Panc1 (cell line): Measurements from ENCODE around the gene MARK2.

Experiments
- CTCF ChIP-seq: fragments of 450-650 bp; IDR thresholded peaks from 2 replicates; pipeline ENCODE4 v1.5.1; 2017; ENCODE audit warnings: mild to moderate bottlenecking
- TF ChIP-seq, protein P1 (sequence below), 2 experiments: IDR thresholded peaks; 2 replicates each; pipeline ENCODE4 v1.6.1; 2011 to 2012; ENCODE audit warnings: low read depth in 2 of 2, control low read depth in 1 of 2, low read length in 1 of 2, mild to moderate bottlenecking in 1 of 2, moderate library complexity in 1 of 2; ENCODE audit not compliant: insufficient read depth in 1 of 2

DNA sequence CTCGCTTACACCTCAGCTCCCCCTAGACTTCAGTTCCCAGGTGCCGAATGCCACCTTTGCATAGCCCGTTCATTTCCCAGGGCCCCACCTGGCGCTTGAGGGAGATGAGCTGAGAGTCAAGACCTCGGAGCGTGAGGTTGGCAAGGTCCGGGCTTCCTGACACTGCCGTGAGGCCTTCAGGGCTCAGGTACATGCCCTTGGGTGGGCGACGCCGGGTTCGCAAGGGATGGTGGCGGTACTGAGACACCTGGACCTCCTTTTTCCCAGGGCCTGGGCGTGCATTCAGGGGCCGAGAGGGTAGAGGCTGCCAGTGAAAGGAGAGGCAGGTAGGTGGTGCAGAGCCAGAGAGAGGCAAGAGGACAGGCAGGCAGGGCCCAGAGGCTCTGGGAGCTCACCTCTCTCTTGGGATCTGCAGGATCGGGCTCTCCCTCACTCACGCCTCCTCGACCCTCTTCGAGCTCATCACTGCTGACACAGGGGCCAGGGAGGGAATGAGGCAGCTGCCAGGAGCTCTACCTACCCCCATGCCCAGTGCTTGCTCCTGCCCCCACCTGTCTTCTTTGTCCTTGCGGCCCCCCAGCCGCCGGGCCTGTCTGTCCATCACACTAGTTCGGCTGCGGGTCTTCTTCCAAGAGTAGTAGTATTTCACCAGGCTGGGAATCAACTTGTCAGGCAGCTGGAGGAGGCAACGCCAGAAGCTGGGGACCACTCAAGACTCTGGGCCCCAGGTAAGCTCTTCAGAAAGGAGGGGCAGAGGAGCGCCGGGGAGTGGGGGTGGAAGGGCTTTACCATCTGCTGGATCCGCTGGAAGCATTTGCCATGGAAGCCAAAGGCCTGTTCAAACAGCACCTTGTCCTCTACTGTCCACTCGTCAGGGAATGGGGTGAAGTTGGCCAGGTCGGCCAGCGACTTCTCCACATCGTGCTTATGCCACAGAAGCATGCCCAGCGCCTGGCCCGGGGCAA is 75.2 kb downstream of the MARK2 start:
- no peak for TF ChIP-seq CTCF
- TF ChIP-seq, protein P1, sequence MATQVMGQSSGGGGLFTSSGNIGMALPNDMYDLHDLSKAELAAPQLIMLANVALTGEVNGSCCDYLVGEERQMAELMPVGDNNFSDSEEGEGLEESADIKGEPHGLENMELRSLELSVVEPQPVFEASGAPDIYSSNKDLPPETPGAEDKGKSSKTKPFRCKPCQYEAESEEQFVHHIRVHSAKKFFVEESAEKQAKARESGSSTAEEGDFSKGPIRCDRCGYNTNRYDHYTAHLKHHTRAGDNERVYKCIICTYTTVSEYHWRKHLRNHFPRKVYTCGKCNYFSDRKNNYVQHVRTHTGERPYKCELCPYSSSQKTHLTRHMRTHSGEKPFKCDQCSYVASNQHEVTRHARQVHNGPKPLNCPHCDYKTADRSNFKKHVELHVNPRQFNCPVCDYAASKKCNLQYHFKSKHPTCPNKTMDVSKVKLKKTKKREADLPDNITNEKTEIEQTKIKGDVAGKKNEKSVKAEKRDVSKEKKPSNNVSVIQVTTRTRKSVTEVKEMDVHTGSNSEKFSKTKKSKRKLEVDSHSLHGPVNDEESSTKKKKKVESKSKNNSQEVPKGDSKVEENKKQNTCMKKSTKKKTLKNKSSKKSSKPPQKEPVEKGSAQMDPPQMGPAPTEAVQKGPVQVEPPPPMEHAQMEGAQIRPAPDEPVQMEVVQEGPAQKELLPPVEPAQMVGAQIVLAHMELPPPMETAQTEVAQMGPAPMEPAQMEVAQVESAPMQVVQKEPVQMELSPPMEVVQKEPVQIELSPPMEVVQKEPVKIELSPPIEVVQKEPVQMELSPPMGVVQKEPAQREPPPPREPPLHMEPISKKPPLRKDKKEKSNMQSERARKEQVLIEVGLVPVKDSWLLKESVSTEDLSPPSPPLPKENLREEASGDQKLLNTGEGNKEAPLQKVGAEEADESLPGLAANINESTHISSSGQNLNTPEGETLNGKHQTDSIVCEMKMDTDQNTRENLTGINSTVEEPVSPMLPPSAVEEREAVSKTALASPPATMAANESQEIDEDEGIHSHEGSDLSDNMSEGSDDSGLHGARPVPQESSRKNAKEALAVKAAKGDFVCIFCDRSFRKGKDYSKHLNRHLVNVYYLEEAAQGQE (IDR thresholded peaks at IDR 0.05; ENCODE audit: insufficient read depth in 1 of 2, low read depth in 2 of 2, low read length in 1 of 2), result no peak
